T-helper 17 cell (primary cell): ENCODE data around the gene SETD7. TPM values are rescaled to one million over a fixed set of nuclear protein-coding genes. Genes with fewer than 3 reads are reported as not detected.

ENCODE experiments used
- ATAC-seq: fragments of 150-1000 bp; cut with Tn5 transposase; 2 replicates; pipeline ENCODE4 v1.10.0; 2021; ENCODE audit warnings: mild to moderate bottlenecking, moderate library complexity
- DNase-seq, 3 donors: peaks; one replicate each; pipeline versions ENCODE4 v3.0.0 to v3.0.0-alpha.2; 2020 to 2021
- H3K9me3 ChIP-seq: one replicate; pipeline ENCODE4 v1.7.0; 2013; ENCODE audit warnings: low read length, mild to moderate bottlenecking; ENCODE audit not compliant: control insufficient read depth, poor library complexity, severe bottlenecking
- H3K27ac Mint-ChIP-seq: one replicate; pipeline ENCODE4 v1.8.0; 2022; ENCODE audit warnings: mild to moderate bottlenecking, moderate library complexity, mixed read lengths
- H3K27me3 Mint-ChIP-seq: one replicate; pipeline ENCODE4 v1.8.0; 2022; ENCODE audit warnings: mixed read lengths
- H3K36me3 Mint-ChIP-seq: one replicate; pipeline ENCODE4 v1.8.0; 2022; ENCODE audit warnings: low read depth, mixed read lengths
- H3K4me1 Mint-ChIP-seq: one replicate; pipeline ENCODE4 v1.8.0; 2022; ENCODE audit warnings: mild to moderate bottlenecking, mixed read lengths
- H3K4me3 Mint-ChIP-seq: one replicate; pipeline ENCODE4 v1.8.0; 2022; ENCODE audit warnings: mild to moderate bottlenecking, moderate library complexity, mixed read lengths
- total RNA-seq, 4 donors: library from RNA in 2 of 4; stranded (reverse) in 2 of 4; gene quantifications; one replicate each; pipeline ENCODE4 v1.2.3 and lab custom pipeline; 2022 to 2026

Gene SETD7
- total RNA-seq, result 10 to 100 TPM; 29.7 to 37.9 TPM
- total RNA-seq (lab: John Stamatoyannopoulos, UW), result 74.3 to 86.7 reads per million in 2 donors

DNA sequence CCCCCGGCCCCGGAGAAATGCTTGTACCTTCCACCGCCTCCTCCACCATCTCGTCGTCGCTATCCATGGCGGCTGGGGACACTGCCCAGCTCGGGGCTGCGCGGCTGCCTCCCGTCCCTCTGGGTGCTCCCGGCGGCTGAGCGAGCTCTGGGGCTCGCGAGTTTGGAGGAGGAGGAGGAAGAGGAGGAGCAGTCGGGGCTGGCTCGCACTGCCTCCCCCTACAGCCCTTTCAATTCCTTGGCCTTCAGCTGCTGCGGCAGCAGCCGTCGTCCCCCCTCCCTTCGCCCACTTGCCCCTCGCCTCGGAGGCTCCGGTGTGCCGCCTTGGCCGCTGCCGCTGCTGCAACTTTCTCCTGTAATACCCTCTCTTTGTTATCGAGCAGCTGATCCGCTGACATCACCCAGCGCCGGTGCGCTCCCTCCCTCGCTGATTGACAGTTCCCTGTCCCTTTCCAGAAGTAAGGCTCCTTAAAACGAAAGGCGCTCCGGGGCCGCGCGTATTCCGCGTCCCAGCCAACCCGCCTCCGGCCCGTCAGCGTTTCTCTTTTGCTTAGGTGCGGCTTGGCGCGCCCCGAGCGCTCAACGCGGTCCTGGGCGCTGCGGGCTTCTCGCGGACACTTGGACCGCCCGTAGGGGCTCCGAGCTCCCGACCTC lies at the start of gene SETD7:
Gene SETD7, minus strand, starts transcription at position 149 of the 653 bp plus-strand sequence. Its CDS starts 82 bp downstream, at position 67.
- DNase-seq, result peak; percentile 37 to 53 (median 49)
- peak within 1 kb of the TSS; percentile 99 for H3K4me3 Mint-ChIP-seq
- peak; percentile 28 for ATAC-seq
- peaks cover 5% of the 10 kb centered on the region for H3K36me3 Mint-ChIP-seq
- H3K9me3 ChIP-seq, result no peaks in the 10 kb centered on the region
- no peaks in the 10 kb centered on the region for H3K27me3 Mint-ChIP-seq
- H3K4me1 Mint-ChIP-seq, result peaks cover 56% of the 10 kb centered on the region
- H3K27ac Mint-ChIP-seq, result peak within 1 kb of the TSS; percentile 99

DNA sequence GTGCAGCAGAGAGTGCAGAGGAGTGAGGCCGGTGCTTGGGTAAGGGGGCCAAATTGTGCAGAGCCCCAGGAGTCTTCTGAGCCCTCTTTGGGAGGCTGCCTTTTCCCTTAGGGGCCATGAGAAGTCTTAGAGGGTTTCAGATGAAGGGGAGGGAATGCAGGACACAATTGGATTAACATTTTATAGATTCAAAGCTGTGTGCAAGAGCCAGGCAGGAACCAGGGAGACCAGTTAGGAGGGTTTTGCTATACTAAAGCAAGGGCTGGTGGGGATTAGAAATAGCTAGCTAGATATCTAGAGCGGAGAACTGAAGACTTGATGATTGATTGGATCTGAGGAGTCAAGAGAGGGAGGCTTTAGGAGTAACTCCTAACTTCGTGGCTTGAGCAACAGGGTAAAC lies 49.5 kb upstream of the SETD7 start:
- DNase-seq (no peak), ATAC-seq (no peak)
- H3K9me3 ChIP-seq, result no peaks in the 10 kb centered on the region
- H3K27me3 Mint-ChIP-seq, result peaks cover 12% of the 10 kb centered on the region
- H3K27ac Mint-ChIP-seq, result peak overlapping the region; percentile 10
- H3K36me3 Mint-ChIP-seq, result peaks cover 7% of the 10 kb centered on the region
- H3K4me1 Mint-ChIP-seq, result peaks cover 9% of the 10 kb centered on the region
- H3K4me3 Mint-ChIP-seq, result peak overlapping the region; percentile 78

DNA sequence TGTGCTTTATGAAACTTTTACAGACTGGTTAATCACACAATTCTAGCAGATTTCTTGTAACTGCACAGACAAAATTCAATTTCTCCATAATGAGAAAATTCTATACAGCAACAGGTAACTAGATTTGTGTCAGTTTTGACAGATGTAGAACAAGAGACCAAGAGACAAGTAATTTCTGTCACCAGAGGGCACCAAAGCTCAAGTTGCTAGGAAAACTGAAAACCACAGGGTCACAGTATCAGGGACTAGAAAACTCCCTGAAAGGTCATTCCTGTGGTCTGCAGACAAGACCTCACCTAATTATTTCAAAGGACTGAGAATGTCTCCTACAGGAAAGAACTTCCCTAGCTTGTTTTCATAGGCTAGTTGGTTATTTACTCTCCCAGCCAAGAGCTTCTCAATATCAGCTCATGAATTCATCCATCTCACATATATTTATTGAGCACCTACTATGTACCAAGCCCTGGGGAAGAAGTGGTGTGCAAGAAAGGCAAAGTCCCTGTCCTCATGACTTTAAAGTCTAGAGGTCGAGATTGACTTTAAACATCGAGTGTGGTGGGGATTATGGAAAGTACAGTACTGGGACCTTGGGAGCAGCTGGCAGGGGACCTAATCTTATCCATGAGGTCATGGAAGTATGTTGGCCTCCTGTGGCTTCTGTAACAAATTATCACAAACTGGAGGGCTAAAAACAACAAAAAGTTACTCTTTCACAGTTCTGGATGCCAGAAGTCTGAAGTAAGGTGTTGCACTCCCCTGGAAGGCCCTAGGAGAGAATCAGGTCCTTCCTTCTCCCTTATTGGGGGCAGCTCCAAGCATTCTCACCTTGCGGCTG lies 47.8 kb upstream of the SETD7 start:
- Mint-ChIP-seq H3K27ac (no peak overlapping the region), H3K27me3 (peaks cover 8% of the 10 kb centered on the region), H3K36me3 (peaks cover 7% of the 10 kb centered on the region), H3K4me3 (no peak overlapping the region), H3K4me1 (peaks cover 9% of the 10 kb centered on the region)
- ATAC-seq (peak; percentile 53), DNase-seq (peak in 1 of 3 donors; percentile 8)
- H3K9me3 ChIP-seq, result no peaks in the 10 kb centered on the region

DNA sequence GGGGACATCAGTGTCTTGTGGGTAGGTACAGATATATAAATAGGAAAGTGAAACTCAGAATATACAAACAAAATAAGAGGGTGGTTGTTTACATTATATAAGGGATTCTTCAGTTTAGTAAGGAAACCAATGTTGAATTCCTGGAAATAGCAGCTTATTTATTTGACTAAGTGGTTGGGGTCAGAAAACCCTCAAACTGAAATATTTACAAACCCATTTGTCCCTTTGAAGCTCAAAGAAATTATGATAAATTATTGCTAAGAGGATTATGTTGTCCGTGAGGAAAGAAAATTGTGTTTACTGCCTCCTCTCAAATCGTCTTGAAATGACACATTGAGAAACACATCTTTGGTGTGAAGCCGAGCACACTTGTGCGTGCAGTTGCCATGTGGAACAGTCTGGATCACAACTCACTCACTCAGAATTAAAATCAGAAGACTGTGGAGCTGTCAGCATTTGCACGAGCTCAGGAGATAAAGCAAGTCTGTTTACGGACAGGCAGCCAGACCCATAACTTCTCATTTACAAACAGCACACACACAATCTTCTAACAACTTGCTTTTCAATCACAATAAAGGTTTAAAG lies 46.8 kb upstream of the SETD7 start:
- Mint-ChIP-seq H3K27ac (no peak overlapping the region), H3K4me3 (no peak overlapping the region), H3K36me3 (peaks cover 6% of the 10 kb centered on the region), H3K27me3 (peaks cover 11% of the 10 kb centered on the region), H3K4me1 (peaks cover 9% of the 10 kb centered on the region)
- no peak for ATAC-seq
- H3K9me3 ChIP-seq, result no peaks in the 10 kb centered on the region
- no peak for DNase-seq

DNA sequence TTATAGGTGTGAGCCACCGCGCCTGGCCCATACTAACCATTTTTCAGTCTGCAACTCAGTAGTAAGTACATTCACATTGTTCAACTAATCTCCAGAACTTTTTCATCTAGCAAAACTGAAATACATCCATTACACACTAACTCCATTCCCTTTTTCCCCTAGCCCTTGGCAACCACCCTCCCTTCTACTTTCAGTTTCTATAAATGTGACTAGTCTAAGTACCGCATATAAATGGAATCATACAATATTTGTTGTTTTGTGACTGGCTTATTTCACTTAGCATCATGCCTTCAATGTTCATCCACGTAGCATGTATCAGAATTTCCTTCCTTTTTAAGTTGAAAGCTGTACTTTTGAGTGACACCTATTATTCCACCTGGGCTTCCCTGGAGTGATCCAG lies 44.6 kb upstream of the SETD7 start:
- H3K9me3 ChIP-seq, result no peaks in the 10 kb centered on the region
- peaks cover 31% of the 10 kb centered on the region for H3K27me3 Mint-ChIP-seq
- H3K4me1 Mint-ChIP-seq, result no peaks in the 10 kb centered on the region
- ATAC-seq (no peak), DNase-seq (no peak)
- peaks cover 2% of the 10 kb centered on the region for H3K36me3 Mint-ChIP-seq
- H3K4me3 Mint-ChIP-seq, result no peak overlapping the region
- no peak overlapping the region for H3K27ac Mint-ChIP-seq

DNA sequence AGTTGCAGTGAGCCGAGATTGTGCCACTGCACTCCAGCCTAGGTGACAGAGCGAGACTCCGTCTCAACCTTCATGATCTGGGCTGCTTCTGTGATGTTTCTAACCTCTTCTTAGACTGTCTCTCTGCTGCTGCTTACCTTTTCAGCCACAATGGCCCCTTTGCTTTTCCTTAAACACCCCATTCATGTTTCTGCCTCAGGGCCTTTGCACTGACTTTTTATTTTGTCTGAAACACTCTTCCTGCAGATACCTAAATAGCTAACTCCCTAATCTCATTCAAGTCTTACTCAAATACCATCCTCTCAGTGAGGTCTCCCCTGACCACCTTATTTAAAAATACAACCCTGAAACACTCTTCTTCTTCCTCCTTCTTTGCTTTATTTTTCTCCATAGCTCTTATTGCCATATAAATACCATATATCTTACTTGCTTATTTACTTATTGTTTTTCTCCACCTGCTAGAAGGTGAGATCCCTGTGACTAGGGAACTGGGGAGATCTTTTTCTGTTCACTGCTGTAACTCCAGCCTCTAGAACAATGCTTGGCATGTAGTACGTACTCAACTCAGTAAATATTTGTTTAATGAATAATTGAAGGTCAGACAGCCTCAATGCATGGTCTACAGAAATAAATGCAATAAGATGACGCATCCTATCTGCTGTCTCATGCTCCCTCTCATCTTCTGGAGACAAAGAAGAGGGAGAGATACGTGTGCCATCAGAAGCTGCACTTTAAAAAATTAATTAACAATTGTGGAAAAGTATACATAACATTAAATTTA lies 43.8 kb upstream of the SETD7 start:
- peaks cover 37% of the 10 kb centered on the region for H3K27me3 Mint-ChIP-seq
- no peaks in the 10 kb centered on the region for H3K4me1 Mint-ChIP-seq
- H3K36me3 Mint-ChIP-seq, result peaks cover 2% of the 10 kb centered on the region
- ATAC-seq (no peak), DNase-seq (no peak)
- no peak overlapping the region for H3K27ac Mint-ChIP-seq
- no peak overlapping the region for H3K4me3 Mint-ChIP-seq
- H3K9me3 ChIP-seq, result no peaks in the 10 kb centered on the region

DNA sequence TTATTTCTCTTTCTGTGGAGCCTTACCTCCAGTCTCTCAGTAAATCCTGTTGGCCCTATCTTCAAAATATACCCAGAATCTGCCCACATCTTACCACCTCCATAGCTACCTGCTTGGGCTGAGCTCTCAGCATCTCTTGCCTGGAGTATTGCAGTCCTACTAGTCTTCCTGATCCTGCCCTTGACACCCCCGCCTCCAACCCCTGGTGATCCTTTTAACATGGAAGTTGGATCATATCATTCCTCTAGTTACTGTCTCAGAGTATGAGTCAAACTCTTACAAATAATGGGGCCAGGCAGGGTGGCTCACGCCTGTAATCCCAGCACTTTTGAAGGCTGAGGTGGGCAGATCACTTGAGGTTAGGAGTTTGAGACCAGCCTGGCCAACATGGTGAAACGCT lies 43.1 kb upstream of the SETD7 start:
- no peaks in the 10 kb centered on the region for H3K9me3 ChIP-seq
- Mint-ChIP-seq H3K36me3 (peaks cover 2% of the 10 kb centered on the region), H3K27ac (no peak overlapping the region), H3K4me3 (no peak overlapping the region), H3K27me3 (peaks cover 37% of the 10 kb centered on the region), H3K4me1 (no peaks in the 10 kb centered on the region)
- no peak for DNase-seq
- ATAC-seq, result no peak

DNA sequence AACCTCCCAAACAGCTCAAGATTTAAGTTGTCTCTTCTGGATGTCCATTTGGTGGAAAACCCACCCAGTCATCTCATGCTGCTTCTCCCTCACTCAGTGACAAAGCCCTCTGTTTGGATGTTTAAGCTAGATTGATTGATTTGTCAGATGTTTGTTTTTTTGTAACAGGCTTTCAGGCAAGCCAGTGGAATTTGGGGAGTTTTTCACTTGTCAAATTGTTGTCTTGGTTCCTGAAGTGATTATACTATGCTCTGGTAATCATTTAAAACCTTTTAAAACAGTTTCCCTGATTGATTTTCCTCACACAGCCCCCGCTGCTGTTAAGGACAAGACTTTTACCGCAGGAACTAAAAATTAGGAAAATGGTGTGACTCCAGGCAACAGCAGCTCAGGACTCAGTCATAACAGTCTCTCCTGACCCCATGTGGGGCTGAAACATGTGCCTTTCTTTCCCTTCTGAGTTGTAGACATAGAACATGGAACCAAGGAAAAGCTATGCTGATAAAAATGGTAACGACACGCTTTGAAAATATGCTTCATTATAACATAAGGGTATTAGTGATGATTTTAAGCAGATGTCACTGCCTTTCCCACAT lies 40.8 kb upstream of the SETD7 start:
- peaks cover 2% of the 10 kb centered on the region for H3K36me3 Mint-ChIP-seq
- H3K27me3 Mint-ChIP-seq, result peaks cover 37% of the 10 kb centered on the region
- H3K9me3 ChIP-seq, result no peaks in the 10 kb centered on the region
- no peak for DNase-seq
- H3K4me1 Mint-ChIP-seq, result no peaks in the 10 kb centered on the region
- H3K27ac Mint-ChIP-seq, result no peak overlapping the region
- no peak overlapping the region for H3K4me3 Mint-ChIP-seq
- ATAC-seq, result no peak

DNA sequence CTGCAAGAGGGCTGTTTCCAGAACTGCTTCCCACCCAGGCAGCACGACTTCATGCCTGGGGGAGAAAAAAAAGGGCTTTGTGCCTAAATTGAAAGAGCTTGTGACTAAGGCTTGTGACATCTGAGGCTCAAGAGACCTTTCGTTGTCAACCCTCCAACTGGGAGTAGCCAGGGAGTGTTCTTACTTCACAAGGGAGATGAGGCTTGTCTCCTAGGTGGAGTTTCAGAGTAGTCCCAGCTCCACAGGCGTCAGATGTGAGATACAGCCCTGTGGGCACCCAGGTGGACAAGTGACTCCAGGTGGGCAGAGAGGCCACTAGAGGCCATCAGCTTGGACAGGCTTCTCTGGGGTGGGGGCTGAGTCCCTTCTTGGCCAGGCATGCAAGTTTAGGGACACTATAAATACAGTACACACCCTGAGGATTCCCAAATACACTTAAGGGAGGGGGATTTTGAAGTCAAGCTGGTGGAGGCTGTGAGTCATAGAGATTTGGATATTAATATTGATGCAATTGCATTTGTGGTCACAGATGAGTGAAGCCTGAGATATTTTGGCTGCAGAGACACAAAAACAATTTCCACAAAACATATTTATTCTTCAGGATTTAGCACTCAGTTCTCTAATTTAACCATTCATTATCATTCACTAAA lies 40.1 kb upstream of the SETD7 start:
- Mint-ChIP-seq H3K27me3 (peaks cover 34% of the 10 kb centered on the region), H3K27ac (no peak overlapping the region)

DNA sequence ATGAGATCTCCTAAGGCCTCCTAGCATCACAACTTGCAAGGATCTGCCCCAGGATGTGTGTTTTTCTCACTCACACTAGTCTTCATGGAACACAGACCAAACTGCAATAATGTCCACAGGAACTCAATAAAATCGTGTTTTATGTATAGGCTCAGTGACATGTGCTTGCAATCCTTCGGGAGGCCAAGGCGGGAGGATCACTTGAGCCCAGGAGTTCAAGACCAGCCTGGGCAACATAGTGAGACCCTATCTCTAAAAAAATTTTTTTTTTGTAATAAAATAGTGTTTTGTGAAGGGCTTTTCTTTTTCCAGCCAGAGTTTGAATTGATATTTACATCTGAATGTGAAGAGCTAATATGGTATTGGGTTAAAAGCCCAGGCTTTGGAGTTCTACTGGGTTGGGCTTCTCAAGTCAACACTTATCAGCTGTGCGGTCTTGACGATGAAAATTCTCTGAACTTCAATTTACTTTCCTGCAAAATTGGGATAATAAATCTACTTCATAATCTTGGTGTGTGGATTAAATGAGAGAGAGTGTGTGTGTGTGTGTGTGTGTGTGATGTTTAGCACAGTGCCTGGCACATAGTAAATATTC lies 38.7 kb upstream of the SETD7 start:
- H3K9me3 ChIP-seq, result no peaks in the 10 kb centered on the region
- Mint-ChIP-seq H3K27ac (no peak overlapping the region), H3K27me3 (peaks cover 33% of the 10 kb centered on the region), H3K4me3 (no peak overlapping the region), H3K4me1 (no peaks in the 10 kb centered on the region), H3K36me3 (peaks cover 2% of the 10 kb centered on the region)
- DNase-seq (no peak), ATAC-seq (no peak)

More for the DNA sequence above, 40.1 kb upstream of the SETD7 start:
- H3K36me3 Mint-ChIP-seq, result peaks cover 2% of the 10 kb centered on the region
- DNase-seq (no peak), ATAC-seq (no peak)
- H3K4me3 Mint-ChIP-seq, result no peak overlapping the region
- no peaks in the 10 kb centered on the region for H3K4me1 Mint-ChIP-seq
- no peaks in the 10 kb centered on the region for H3K9me3 ChIP-seq

DNA sequence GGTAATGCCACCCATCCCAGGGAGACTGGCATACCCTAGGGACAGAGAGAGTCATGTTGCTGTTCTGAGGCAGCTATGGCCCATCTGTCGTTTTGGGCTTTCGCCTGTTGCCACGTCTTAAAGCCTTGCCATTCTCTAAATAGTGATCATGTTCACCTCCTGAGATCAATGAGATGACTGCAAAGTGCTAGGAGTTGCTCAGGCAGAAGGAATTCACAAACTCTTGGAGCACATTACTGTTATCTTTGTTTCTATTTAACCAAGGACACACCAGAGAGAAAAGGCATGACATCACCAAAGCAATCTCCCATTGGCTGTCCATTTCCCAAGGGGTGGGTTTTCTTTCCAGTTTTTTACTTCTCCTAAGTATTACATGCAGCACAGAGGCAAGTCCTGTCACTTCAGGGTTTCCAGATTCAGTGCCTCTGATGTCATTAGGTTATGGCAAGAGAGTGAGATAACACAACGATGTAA lies 37.1 kb upstream of the SETD7 start:
- Mint-ChIP-seq H3K27ac (no peak overlapping the region), H3K36me3 (no peaks in the 10 kb centered on the region), H3K4me1 (no peaks in the 10 kb centered on the region), H3K4me3 (no peak overlapping the region), H3K27me3 (peaks cover 28% of the 10 kb centered on the region)
- ATAC-seq, result no peak
- no peaks in the 10 kb centered on the region for H3K9me3 ChIP-seq
- no peak for DNase-seq
